Testis (tissue), 2 donors: ENCODE results near the gene MROH2A.

ENCODE experiments used
- CTCF ChIP-seq, 3 experiments: fragments of 450-650 bp in 2 of 3; fragments of 200-600 bp in 1 of 3; sonication (generic) in 1 of 3; IDR thresholded peaks; one replicate each; pipeline ENCODE4 v1.5.1; 2016 to 2019; ENCODE audit warnings: antibody characterized with exemption in 3 of 3, mild to moderate bottlenecking in 2 of 3, moderate library complexity in 1 of 3
- POLR2A ChIP-seq: fragments of 450-650 bp; IDR thresholded peaks from one replicate; pipeline ENCODE4 v1.6.1; 2017; ENCODE audit warnings: antibody characterized with exemption, mild to moderate bottlenecking, moderate library complexity

DNA sequence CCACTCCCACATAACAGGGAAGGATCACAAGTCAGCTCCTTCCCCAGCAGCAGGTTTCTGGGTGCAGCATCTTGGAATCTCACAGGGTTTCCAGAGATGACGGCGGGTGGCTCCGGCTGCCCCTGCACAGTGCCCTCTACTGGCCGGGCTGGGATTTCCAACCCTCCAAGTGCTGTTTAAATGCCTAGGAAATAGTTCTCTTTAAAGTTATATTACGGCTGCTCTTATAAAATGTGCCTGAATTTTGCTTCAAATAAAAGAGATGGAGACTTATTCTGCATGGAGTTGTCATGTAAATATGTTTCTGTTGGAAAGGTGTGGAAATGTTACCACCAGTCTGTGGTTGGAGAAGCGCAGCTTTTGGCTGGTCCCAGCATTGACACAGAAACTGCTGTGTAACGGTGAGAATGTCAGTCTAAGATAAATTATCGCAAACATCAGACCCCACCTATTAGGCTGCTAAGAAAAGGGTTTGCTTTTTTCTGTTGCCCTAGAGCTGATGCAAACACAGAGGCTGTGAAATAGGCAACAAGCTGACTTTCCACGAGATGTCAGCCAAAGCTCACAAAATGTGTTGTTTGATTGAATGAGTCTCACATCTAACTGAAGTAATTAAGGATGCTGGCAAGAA lies 79.5 kb downstream of the MROH2A start:
- TF ChIP-seq POLR2A (no peak), CTCF (IDR thresholded peaks at IDR 0.05) (peak in 2 of 3 experiments; percentile 31 to 48)
